HL-60/S4 treated with retinoic acid at 250 ng/mL for 4 days and 3 days (cell line): Measurements from ENCODE around the gene DDX52.
"Not testable (repeated sequence)": the region's sequence is repeated elsewhere in the genome, so short reads cannot be mapped to it uniquely, and the experiment has no call there.

ENCODE experiments used
- in situ Hi-C: fragments of 300-500 bp; cut with MboI; formaldehyde crosslinking; loops from 2 replicates; pipeline ENCODE4 v1.7.0; 2022; ENCODE audit warnings: low sequenced_read_pairs

The DDX52 gene

GRCh38 chr17:37657202-37657601 lies 14.0 kb upstream of the DDX52 start:
- in situ Hi-C loops: no loop called here

GRCh38 chr17:37651849-37652248 lies 8.6 kb upstream of the DDX52 start:
- in situ Hi-C loops: no loop called here

GRCh38 chr17:37650419-37651003 lies 7.3 kb upstream of the DDX52 start:
- in situ Hi-C loops: no loop called here

- in situ Hi-C loops: no loop called here
These were observed 5.3 kb upstream of the DDX52 start for GRCh38 chr17:37648555-37648954.

GRCh38 chr17:37647856-37648255 lies 4.6 kb upstream of the DDX52 start:
- in situ Hi-C loops: no loop called here

- in situ Hi-C loops: no loop called here
These were observed 623 bp upstream of the DDX52 start for GRCh38 chr17:37643869-37644268.

GRCh38 chr17:37642681-37643080 lies 565 bp downstream of the DDX52 start:
- in situ Hi-C loops: no loop called here

GRCh38 chr17:37640015-37640414 lies 3.2 kb downstream of the DDX52 start:
- in situ Hi-C loops: no loop called here

- in situ Hi-C loops: no loop called here
These were observed 5.3 kb downstream of the DDX52 start for GRCh38 chr17:37637956-37638355.

- in situ Hi-C loops: not testable (repeated sequence)
These were observed 26.8 kb downstream of the DDX52 start for GRCh38 chr17:37616430-37616829.

- in situ Hi-C loops: no loop called here
These were observed 28.4 kb downstream of the DDX52 start for GRCh38 chr17:37614823-37615222.

GRCh38 chr17:37614391-37614790 lies 28.9 kb downstream of the DDX52 start:
- in situ Hi-C loops: no loop called here

- in situ Hi-C loops: no loop called here
These were observed 32.3 kb downstream of the DDX52 start for GRCh38 chr17:37610971-37611370.

GRCh38 chr17:37610041-37610420 lies 33.2 kb downstream of the DDX52 start:
- in situ Hi-C loops: not testable (repeated sequence)

- in situ Hi-C loops: no loop called here
These were observed 33.8 kb downstream of the DDX52 start, which contains the start of gene SYNRG for GRCh38 chr17:37609170-37610040. Gene SYNRG (minus strand): TSS chr17:37609418. CDS start chr17:37609355, 63 bp downstream.

GRCh38 chr17:37608351-37609169 lies 34.7 kb downstream of the DDX52 start:
- in situ Hi-C loops: no loop called here

- in situ Hi-C loops: no loop called here
These were observed 35.5 kb downstream of the DDX52 start for GRCh38 chr17:37607637-37608331.

- in situ Hi-C loops: no loop called here
These were observed 37.3 kb downstream of the DDX52 start for GRCh38 chr17:37605813-37606505.

GRCh38 chr17:37605081-37605480 lies 38.2 kb downstream of the DDX52 start:
- in situ Hi-C loops: no loop called here

- in situ Hi-C loops: no loop called here
These were observed 38.7 kb downstream of the DDX52 start for GRCh38 chr17:37604556-37604955.
